ENCODE results near the gene LCT. TPM values are rescaled to one million over a fixed set of nuclear protein-coding genes. Genes with fewer than 3 reads are reported as not detected.
A peak's percentile ranks its signal among the peaks of the same experiment; 100 is the strongest.

Gene LCT
- total and polyA plus RNA-seq, 9 of the 15 experiments (the other 6 are each of a cell fraction or from before 2014, with no cell fraction given): 0.01 to 0.04 (median 0.03) TPM; not detected in 4

DNA sequence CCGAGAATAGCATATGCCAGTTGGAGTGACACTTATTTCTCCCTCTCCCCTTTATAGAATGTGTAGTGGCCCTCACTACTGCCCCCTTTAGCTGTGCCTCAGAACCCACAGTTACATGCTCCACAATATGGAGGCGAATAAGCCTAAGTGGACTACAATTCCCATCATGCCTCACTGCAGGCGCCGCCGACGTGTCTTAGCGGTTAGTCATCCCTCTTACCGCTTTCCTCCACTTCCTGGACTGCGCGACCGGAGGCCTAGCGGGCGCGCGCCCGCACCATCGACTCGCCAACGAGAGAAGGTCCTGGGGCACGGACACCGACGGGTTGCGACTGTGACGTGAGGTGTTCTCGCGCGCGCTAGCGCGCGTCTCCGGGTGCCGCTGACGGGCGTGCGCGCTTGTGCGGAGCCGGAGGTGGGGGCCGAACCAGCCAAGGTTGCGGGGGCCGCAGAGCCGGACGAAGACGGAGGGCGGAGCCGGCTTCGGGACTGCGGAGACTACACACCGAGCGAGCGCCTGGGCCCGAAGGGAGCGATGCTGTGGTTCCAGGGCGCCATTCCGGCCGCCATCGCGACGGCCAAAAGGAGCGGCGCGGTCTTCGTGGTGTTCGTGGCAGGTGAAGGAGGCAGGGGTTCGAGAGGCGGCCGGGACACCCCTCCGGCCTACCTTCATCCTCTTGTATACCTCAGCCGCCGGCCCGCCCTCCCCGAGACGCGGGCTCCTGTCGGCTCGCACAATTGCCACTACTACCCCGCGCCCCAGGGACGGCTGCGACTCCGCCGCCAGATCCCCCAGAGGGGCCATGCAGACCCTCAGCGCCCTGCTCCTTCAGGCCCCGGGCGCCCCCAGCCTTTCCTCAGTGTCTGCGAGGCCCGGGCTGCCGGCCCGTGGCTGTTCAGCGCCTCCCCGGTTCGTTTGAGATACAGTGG, 95.3 kb downstream of the LCT start, which contains the start of gene UBXN4 (continued):
- no peak for TF ChIP-seq U2AF2 (optimal IDR thresholded peaks at IDR 0.05; ENCODE audit: low read depth, low read length)
- no peak for TF ChIP-seq POU5F1 (IDR thresholded peaks at IDR 0.05; ENCODE audit: borderline replicate concordance, low read depth, low read length, partially characterized antibody)
- no peak for TF ChIP-seq ZZZ3 (IDR thresholded peaks at IDR 0.05)
- TF ChIP-seq, protein P1, sequence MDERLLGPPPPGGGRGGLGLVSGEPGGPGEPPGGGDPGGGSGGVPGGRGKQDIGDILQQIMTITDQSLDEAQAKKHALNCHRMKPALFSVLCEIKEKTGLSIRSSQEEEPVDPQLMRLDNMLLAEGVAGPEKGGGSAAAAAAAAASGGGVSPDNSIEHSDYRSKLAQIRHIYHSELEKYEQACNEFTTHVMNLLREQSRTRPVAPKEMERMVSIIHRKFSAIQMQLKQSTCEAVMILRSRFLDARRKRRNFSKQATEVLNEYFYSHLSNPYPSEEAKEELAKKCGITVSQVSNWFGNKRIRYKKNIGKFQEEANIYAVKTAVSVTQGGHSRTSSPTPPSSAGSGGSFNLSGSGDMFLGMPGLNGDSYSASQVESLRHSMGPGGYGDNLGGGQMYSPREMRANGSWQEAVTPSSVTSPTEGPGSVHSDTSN (CRISPR knock-in tag; IDR thresholded peaks at IDR 0.05; ENCODE audit: low read depth): no peak
- TF ChIP-seq, protein P1 (tag; conservative IDR thresholded peaks at IDR 0.05; ENCODE audit: low read depth): no peak
- TF ChIP-seq RBM25 (IDR thresholded peaks at IDR 0.05; ENCODE audit: low read depth, low read length, severe bottlenecking): peak; percentile 15
- TF ChIP-seq MAFK (IDR thresholded peaks at IDR 0.05; ENCODE audit: low read length): no peak
- TF ChIP-seq EGR1 (conservative IDR thresholded peaks at IDR 0.05): peak; percentile 86
- TF ChIP-seq PHF8 (IDR thresholded peaks at IDR 0.05; ENCODE audit: borderline replicate concordance, low read length): peak; percentile 96
- peak; percentile 20 for TF ChIP-seq SAP30 (IDR thresholded peaks at IDR 0.05; ENCODE audit: borderline replicate concordance, insufficient read depth, low read depth, low read length, poor library complexity, severe bottlenecking)
- peak; percentile 79 for TF ChIP-seq TBP (optimal IDR thresholded peaks at IDR 0.05; ENCODE audit: low read depth, low read length)
- no peak for TF ChIP-seq KDM1A (IDR thresholded peaks at IDR 0.05)
- TF ChIP-seq, protein P2, sequence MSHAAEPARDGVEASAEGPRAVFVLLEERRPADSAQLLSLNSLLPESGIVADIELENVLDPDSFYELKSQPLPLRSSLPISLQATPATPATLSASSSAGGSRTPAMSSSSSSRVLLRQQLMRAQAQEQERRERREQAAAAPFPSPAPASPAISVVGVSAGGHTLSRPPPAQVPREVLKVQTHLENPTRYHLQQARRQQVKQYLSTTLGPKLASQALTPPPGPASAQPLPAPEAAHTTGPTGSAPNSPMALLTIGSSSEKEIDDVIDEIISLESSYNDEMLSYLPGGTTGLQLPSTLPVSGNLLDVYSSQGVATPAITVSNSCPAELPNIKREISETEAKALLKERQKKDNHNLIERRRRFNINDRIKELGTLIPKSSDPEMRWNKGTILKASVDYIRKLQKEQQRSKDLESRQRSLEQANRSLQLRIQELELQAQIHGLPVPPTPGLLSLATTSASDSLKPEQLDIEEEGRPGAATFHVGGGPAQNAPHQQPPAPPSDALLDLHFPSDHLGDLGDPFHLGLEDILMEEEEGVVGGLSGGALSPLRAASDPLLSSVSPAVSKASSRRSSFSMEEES (CRISPR knock-in tag; IDR thresholded peaks at IDR 0.05): no peak
- TF ChIP-seq, protein P3, sequence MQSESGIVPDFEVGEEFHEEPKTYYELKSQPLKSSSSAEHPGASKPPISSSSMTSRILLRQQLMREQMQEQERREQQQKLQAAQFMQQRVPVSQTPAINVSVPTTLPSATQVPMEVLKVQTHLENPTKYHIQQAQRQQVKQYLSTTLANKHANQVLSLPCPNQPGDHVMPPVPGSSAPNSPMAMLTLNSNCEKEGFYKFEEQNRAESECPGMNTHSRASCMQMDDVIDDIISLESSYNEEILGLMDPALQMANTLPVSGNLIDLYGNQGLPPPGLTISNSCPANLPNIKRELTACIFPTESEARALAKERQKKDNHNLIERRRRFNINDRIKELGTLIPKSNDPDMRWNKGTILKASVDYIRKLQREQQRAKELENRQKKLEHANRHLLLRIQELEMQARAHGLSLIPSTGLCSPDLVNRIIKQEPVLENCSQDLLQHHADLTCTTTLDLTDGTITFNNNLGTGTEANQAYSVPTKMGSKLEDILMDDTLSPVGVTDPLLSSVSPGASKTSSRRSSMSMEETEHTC (IDR thresholded peaks at IDR 0.05): no peak
- TF ChIP-seq ZNF197 (CRISPR knock-in tag; IDR thresholded peaks at IDR 0.05; ENCODE audit: low read depth): peak; percentile 81
- TF ChIP-seq CHD2 (IDR thresholded peaks at IDR 0.05; ENCODE audit: low read depth, low read length): peak; percentile 61; the same call in 1 of the 2 replicates
- no peak for TF ChIP-seq ZNF212 (CRISPR knock-in tag; IDR thresholded peaks at IDR 0.05)
- TF ChIP-seq RB1 (IDR thresholded peaks at IDR 0.05; ENCODE audit: low read depth): peak; percentile 73; the same call in 1 of the 2 replicates
- TF ChIP-seq LCOR (CRISPR knock-in tag; IDR thresholded peaks at IDR 0.05): peak; percentile 90
- no peak for TF ChIP-seq POLR3G (IDR thresholded peaks at IDR 0.05; ENCODE audit: extremely low read depth, insufficient read length, insufficient replicate concordance)
- 0 out of 2 replicates have a peak, but pooled peaks have one; percentile 21 for TF ChIP-seq ZNF175 (CRISPR knock-in tag; IDR thresholded peaks at IDR 0.05; ENCODE audit: low read depth)
- TF ChIP-seq STAG1 (CRISPR knock-in tag; IDR thresholded peaks at IDR 0.05; ENCODE audit: borderline replicate concordance): no peak
- no peak for TF ChIP-seq ZNF75A (CRISPR knock-in tag; IDR thresholded peaks at IDR 0.05)

Measured in K562 (cell line).